Osteocyte (in vitro differentiated cells): ENCODE data around the gene QRSL1. TPM values are rescaled to one million over a fixed set of nuclear protein-coding genes. Genes with fewer than 3 reads are reported as not detected.
"Not testable (repeated sequence)": the region's sequence is repeated elsewhere in the genome, so short reads cannot be mapped to it uniquely, and the experiment has no call there.

Experiments used
- DNase-seq: peaks from one replicate; pipeline ENCODE4 v3.0.0; 2021; ENCODE audit warnings: mixed read lengths; ENCODE audit not compliant: unreplicated experiment; ENCODE audit errors: extremely low spot score
- H3K27ac Mint-ChIP-seq: one replicate; pipeline ENCODE4 v1.8.0; 2021; ENCODE audit warnings: mild to moderate bottlenecking, mixed read lengths; ENCODE audit not compliant: unreplicated experiment
- H3K27me3 Mint-ChIP-seq: one replicate; pipeline ENCODE4 v1.8.0; 2021; ENCODE audit warnings: mixed read lengths; ENCODE audit not compliant: unreplicated experiment
- H3K36me3 Mint-ChIP-seq: one replicate; pipeline ENCODE4 v1.8.0; 2021; ENCODE audit warnings: mixed read lengths; ENCODE audit not compliant: unreplicated experiment
- H3K4me1 Mint-ChIP-seq: one replicate; pipeline ENCODE4 v1.8.0; 2021; ENCODE audit warnings: mixed read lengths; ENCODE audit not compliant: unreplicated experiment
- H3K4me3 Mint-ChIP-seq: one replicate; pipeline ENCODE4 v1.8.0; 2021; ENCODE audit warnings: mild to moderate bottlenecking, moderate library complexity, mixed read lengths; ENCODE audit not compliant: unreplicated experiment
- H3K9me3 Mint-ChIP-seq: one replicate; pipeline ENCODE4 v1.8.0; 2021; ENCODE audit warnings: mixed read lengths; ENCODE audit not compliant: unreplicated experiment
- long read RNA-seq: library from polyadenylated mRNA; unstranded; transcript quantifications from one replicate; pipeline ENCODE4 v2.0.0, GENCODE V29; 2021
- total RNA-seq: library from RNA; stranded (reverse); gene quantifications from 2 replicates; pipeline ENCODE4 v1.2.1, GENCODE V29; 2021
- TF ChIP-seq, protein P1 (sequence below): fragments of 200-600 bp; sonication (generic); IDR thresholded peaks from 2 replicates; pipeline ENCODE4 v1.5.0; 2021; ENCODE audit warnings: antibody characterized with exemption, mild to moderate bottlenecking, moderate library complexity

The QRSL1 gene, protein sequence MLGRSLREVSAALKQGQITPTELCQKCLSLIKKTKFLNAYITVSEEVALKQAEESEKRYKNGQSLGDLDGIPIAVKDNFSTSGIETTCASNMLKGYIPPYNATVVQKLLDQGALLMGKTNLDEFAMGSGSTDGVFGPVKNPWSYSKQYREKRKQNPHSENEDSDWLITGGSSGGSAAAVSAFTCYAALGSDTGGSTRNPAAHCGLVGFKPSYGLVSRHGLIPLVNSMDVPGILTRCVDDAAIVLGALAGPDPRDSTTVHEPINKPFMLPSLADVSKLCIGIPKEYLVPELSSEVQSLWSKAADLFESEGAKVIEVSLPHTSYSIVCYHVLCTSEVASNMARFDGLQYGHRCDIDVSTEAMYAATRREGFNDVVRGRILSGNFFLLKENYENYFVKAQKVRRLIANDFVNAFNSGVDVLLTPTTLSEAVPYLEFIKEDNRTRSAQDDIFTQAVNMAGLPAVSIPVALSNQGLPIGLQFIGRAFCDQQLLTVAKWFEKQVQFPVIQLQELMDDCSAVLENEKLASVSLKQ
- 12.2 and 12.9 TPM in 2 replicates for total RNA-seq
- long read RNA-seq, full-length matches to known transcripts, result 175 of 200 reads
- long read RNA-seq, partial matches to known transcripts, result 9 of 200 reads
- long read RNA-seq, other reads (novel, unspliced or antisense), result 16 of 200 reads

GRCh38 chr6:106629103-106629858 lies at the start of gene QRSL1, which contains the start of gene RTN4IP1:
Gene QRSL1, plus strand, starts transcription at chr6:106629578. Its CDS starts 104 bp downstream, at chr6:106629682.
Gene RTN4IP1, minus strand, starts transcription at chr6:106629498. Its CDS starts 477 bp downstream, at chr6:106629021.
- H3K9me3 Mint-ChIP-seq, result no peaks in the 10 kb centered on the region
- H3K27me3 Mint-ChIP-seq, result no peaks in the 10 kb centered on the region
- peak; percentile 93 for DNase-seq
- H3K4me3 Mint-ChIP-seq, result peak within 1 kb of the TSS; percentile 91
- peak within 1 kb of the TSS; percentile 98 for H3K27ac Mint-ChIP-seq
- H3K36me3 Mint-ChIP-seq, result peaks cover 2% of the 10 kb centered on the region
- TF ChIP-seq, protein P1, sequence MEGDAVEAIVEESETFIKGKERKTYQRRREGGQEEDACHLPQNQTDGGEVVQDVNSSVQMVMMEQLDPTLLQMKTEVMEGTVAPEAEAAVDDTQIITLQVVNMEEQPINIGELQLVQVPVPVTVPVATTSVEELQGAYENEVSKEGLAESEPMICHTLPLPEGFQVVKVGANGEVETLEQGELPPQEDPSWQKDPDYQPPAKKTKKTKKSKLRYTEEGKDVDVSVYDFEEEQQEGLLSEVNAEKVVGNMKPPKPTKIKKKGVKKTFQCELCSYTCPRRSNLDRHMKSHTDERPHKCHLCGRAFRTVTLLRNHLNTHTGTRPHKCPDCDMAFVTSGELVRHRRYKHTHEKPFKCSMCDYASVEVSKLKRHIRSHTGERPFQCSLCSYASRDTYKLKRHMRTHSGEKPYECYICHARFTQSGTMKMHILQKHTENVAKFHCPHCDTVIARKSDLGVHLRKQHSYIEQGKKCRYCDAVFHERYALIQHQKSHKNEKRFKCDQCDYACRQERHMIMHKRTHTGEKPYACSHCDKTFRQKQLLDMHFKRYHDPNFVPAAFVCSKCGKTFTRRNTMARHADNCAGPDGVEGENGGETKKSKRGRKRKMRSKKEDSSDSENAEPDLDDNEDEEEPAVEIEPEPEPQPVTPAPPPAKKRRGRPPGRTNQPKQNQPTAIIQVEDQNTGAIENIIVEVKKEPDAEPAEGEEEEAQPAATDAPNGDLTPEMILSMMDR, result no peak
- H3K4me1 Mint-ChIP-seq, result peaks cover 25% of the 10 kb centered on the region

- Mint-ChIP-seq H3K27ac (no peak overlapping the region), H3K9me3 (no peaks in the 10 kb centered on the region), H3K36me3 (peaks cover 10% of the 10 kb centered on the region), H3K27me3 (no peaks in the 10 kb centered on the region), H3K4me1 (peaks cover 14% of the 10 kb centered on the region), H3K4me3 (no peak overlapping the region)
- TF ChIP-seq, protein P1, result no peak
- DNase-seq, result no peak
Observed at GRCh38 chr6:106581468-106581867, 47.9 kb upstream of the QRSL1 start.

GRCh38 chr6:106586815-106587415 lies 42.5 kb upstream of the QRSL1 start:
- DNase-seq, result no peak
- Mint-ChIP-seq H3K27me3 (no peaks in the 10 kb centered on the region), H3K27ac (no peak overlapping the region), H3K9me3 (no peaks in the 10 kb centered on the region), H3K36me3 (peaks cover 10% of the 10 kb centered on the region), H3K4me1 (peaks cover 33% of the 10 kb centered on the region), H3K4me3 (no peak overlapping the region)
- TF ChIP-seq, protein P1, result no peak

DNA sequence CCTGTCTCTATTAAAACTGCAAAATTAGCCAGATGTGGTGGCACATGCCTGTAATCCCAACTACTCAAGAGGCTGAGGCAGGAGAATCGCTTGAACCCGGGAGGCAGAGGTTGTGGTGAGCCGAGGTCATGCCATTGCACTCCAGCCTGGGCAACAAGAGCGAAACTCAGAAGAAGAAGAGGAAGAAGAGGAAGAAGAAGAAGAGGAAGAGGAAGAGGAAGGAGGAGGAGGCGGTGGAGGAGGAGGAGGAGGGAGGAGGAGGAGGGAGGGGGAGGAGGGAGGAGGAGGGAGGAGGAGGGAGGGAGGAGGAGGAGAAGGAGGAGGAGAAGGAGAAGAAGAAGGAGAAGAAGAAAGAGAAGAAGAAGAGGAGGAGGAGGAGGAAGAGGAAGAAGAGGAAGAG lies 40.4 kb upstream of the QRSL1 start:
- H3K9me3 Mint-ChIP-seq, H3K27ac Mint-ChIP-seq, H3K27me3 Mint-ChIP-seq, H3K4me3 Mint-ChIP-seq, DNase-seq, H3K36me3 Mint-ChIP-seq: not testable (repeated sequence)
- H3K4me1 Mint-ChIP-seq, result peaks cover 38% of the 10 kb centered on the region

- Mint-ChIP-seq H3K36me3 (no peaks in the 10 kb centered on the region), H3K27me3 (no peaks in the 10 kb centered on the region), H3K27ac (peak overlapping the region; percentile 84), H3K9me3 (no peaks in the 10 kb centered on the region), H3K4me1 (peaks cover 26% of the 10 kb centered on the region), H3K4me3 (no peak overlapping the region)
- DNase-seq, result no peak
- TF ChIP-seq, protein P1, result no peak
Observed at GRCh38 chr6:106591111-106591825, 38.1 kb upstream of the QRSL1 start.
